HG03457 (cell line): Measurements from ENCODE around the gene SCAMP2.
"Not testable (repeated sequence)": the region's sequence is repeated elsewhere in the genome, so short reads cannot be mapped to it uniquely, and the experiment has no call there.

Experiments
- ATAC-seq: cut with Tn5 transposase; IDR thresholded peaks from one replicate; pipeline ENCODE4 v1.9.1; 2021; ENCODE audit warnings: moderate number of reproducible peaks; ENCODE audit not compliant: unreplicated experiment

Gene SCAMP2

DNA sequence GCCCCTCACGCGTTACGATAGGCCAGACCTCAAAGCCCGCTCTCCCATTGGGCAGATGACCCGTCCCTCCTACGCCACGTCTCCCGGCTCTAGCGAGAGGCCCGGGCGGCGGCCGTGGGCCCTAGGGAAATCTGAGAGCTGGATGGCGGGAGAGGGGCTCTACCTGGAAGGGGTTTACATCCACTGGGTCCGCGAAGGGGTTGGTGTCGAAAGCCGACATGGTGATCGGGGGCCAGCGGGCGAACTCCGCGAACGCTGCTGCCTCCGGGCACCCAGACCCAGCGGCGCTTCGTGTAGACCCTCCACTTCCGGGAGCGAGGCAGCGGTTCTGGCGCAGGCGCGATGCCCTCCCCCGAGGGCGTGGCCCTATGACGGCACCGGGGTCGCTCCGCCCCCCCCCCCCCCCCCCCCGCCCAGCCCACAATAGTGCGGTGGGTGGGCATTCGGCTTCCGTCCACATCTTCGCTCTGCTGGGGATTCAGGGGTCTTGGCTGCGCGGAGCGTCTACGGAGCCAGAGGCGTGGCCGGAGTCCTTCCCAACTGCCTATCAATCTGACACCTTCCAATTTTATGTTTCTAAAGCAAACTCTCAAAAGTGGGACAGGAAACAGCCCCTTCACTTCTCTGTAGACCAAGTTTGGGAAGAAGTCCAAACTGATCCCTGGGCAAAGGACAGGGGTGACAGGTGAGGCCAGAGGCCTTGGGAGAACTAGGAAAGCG, at the start of gene SCAMP2:
Gene SCAMP2, minus strand, starts transcription at position 330 of the 720 bp plus-strand sequence. Its CDS starts 110 bp downstream, at position 220.
- ATAC-seq = peak; percentile 71

GRCh38 chr15:74920456-74920855, 47.3 kb upstream of the SCAMP2 start:
- no peak for ATAC-seq

DNA sequence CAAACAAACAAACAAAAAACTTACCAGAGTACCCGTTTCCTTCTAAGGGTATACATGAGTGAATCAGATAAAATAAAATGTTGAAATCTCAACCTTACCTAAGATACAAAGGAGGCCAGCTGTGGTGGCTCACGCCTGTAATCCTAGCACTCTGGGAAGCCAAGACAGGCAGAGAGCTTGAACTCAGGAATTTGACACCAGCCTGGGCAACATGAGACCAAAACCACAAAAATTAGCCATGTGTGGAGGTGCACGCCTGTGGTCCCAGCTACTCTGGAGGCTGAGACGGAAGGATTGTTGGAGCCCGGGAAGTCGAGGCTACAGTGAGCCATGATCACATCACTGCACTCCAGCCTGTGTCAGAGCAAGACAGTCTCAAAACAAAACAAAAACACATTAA, 44.5 kb upstream of the SCAMP2 start:
- no peak for ATAC-seq

DNA sequence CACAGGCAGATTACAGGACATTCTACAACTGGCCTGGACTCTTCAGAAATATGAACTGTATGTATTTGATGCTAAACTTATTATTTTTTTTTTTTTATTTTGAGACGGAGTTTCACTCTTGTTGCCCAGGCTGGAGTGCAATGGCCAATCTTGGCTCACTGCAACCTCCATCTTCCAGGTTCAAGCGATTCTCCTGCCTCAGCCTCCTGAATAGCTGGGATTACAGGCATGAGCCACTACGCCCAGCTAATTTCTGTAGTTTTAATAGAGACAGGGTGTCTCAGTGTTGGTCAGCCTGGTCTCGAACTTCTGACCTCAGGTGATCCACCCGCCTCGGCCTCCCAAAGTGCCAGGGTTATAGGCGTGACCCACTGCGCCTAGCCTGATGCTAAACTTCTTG, 40.6 kb upstream of the SCAMP2 start:
- ATAC-seq = not testable (repeated sequence)

GRCh38 chr15:74913041-74913440, 39.9 kb upstream of the SCAMP2 start:
- no peak for ATAC-seq

DNA sequence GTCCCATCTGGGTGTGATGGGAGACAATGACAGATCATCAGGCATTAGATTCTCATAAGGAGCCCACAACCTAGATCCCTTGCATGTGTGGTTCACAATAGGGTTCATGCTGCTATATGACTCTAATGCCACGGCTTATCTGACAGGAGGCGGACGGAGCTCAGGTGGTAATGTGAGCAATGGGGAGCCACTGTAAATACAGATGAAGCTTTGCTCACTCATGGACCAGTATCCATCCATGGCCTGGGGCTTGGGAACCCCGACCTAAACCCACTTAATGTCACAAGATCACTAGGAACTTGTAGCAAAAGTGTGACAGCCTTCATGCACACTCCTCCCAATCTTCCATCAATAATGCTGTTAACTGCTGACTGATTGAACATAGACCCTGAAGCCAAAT, 35.5 kb upstream of the SCAMP2 start:
- no peak for ATAC-seq

- ATAC-seq = no peak
Observed at GRCh38 chr15:74907163-74907870, 34.2 kb upstream of the SCAMP2 start.

DNA sequence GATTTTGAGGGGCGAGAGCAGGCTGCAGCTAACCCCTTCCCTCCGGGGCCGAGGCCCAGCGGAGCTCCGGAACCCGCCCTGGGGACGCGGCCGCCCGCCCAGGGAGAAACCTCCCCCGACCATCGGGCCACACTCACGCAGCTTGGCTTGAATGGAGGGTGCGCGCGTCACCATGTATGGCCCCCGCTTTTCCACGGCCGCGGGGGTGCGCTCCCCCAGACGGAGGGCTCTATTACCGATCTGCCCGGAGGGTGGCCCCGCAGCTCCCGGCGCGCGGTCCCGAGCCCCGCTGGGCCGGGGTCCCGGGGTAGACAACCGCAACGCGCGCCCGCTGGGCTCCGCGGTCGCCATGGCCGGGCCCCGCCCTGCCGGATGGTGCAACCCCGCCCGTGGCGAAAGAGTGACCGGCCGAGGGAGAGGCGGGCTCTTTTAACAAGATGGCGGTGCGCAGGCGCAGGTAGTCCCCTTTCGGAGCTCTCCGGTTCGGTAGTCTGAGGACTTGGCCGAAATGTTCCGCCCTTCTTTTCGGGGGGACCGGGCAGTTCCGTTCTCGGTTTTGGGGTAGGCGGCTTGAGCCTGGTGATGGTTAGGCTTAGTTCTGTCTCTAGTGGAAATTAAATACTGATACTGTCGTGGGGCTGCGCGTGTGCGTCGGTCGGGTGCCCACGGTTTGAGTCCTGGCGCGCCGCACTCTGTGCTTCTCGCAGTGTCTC, 33.4 kb upstream of the SCAMP2 start, which contains the start of gene FAM219B:
Gene FAM219B, minus strand, starts transcription at position 402 of the 713 bp plus-strand sequence. Its CDS starts 51 bp downstream, at position 351.
- ATAC-seq = no peak

- ATAC-seq = no peak
Observed at GRCh38 chr15:74906067-74906449, 32.9 kb upstream of the SCAMP2 start.

DNA sequence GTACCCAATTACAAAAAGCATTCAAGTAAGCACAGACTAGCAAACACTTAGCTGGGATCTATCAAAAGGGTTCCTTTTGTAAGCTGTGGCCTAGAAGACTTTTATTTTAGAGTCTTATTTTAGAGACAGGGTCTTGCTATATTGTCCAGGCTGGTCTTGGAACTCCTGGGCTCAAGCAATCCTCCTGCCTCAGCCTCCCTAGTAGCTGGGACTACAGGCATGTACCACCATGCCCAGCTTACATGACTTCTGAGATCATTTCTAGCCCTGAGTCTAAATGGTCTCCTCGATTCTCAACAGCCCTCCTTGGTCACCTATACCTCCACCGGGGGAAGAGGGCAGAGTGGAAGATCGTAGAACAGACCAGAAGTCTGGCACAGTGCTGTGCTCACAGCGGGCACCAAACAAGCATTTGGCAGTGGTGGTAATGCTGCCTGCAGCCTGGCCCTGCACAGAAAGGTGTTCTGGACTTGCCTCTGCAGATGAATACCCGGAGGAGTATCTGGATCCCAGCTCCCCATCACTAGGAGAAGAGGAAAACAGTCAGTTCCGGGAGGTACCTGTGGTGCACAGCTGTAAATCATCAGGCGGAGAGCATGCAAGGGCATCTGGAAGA, 31.1 kb upstream of the SCAMP2 start:
- ATAC-seq = no peak

- ATAC-seq = no peak
Observed at GRCh38 chr15:74903676-74904075, 30.5 kb upstream of the SCAMP2 start.

GRCh38 chr15:74902295-74903075, 29.3 kb upstream of the SCAMP2 start:
- ATAC-seq = no peak

DNA sequence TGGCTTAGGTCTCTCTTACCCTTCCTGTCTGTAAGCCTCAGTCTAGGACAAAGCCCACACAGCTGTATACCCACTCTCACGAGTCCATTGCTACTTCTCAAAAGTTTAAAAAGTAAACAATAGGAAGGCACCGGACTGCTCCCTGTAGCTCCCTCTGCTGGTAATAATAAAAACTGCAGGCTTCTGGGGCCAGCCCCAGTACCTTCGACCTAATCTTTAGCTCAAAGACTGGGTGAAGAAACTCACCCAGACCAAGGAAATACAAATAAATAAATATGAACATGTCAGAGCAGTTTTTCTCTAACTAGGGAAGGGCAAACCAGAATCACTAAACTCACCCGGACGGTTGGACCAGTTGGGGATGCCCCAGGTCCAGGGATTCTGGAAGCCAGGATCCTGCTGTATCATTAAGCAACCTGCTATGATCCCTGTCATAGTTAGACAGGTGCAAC, 28.5 kb upstream of the SCAMP2 start:
- ATAC-seq = no peak

- no peak for ATAC-seq
Observed at GRCh38 chr15:74897300-74897701, 24.1 kb upstream of the SCAMP2 start.

- ATAC-seq = no peak
Observed at GRCh38 chr15:74896316-74896715, 23.2 kb upstream of the SCAMP2 start.

DNA sequence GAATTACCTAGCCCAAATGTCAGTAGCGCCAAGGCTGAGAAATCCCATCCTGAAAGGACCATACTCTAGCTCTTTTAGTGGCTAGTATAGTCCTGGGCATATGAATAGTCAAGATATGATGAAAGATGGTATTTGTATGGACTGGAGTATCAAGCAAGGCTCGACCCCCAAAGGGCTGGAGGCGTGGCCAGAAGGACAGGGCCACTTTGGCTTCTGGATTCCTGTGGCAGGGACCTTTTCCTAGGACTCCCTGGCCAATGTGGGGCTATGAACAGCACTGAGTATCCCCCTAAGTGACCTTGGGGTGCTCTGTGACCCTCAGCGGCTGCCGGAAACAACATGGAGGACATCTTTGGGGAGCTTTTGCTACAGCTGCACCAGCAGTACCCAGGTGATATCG, 22.7 kb upstream of the SCAMP2 start:
- ATAC-seq = no peak

DNA sequence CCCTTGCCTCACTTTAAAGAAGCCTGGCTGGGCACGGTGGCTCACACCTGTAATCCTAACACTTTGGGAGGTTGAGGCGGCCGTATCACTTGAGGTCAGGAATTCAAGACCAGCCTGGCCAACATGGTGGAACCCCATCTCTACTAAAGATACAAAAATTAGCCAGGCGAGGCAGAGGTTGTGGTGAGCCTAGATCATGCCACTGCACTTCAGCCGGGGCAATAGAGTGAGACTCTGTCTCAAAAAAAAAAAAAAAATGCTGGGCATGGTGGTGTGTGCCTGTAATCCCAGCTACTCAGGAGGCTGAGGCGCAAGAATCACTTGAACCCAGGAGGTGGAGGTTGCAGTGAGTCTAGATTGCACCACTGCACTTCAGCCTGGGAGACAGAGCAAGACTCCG, 21.2 kb upstream of the SCAMP2 start:
- ATAC-seq = not testable (repeated sequence)

DNA sequence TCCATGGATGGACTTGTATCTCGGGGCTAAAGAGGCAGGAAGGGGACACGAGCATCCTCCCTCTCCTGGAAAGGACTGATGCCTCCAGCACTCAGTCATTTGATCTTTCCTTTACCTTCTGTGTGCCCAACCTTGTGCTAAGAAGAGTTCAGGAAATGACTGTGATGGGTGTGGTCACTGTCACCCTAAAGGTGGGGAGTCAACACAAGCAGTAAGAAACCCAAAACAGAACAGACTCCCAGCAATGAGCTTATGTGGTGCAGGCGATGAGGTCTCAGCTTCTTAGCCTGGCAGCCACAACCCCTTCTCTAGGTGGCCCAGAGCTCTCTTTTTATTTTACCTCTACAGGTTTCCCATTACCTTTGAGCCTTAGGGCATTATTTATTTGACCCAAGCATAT, 20.5 kb upstream of the SCAMP2 start:
- no peak for ATAC-seq

- ATAC-seq = no peak
Observed at GRCh38 chr15:74892931-74893330, 19.8 kb upstream of the SCAMP2 start.

GRCh38 chr15:74892313-74892712, 19.1 kb upstream of the SCAMP2 start:
- no peak for ATAC-seq
